WTC11 (cell line): ENCODE data around the gene SCG5. TPM values are rescaled to one million over a fixed set of nuclear protein-coding genes. Genes with fewer than 3 reads are reported as not detected.

Experiments
- ATAC-seq: fragments of 200-7000 bp; cut with Tn5 transposase; 2 replicates; pipeline ENCODE4 v1.10.0; 2021; ENCODE audit warnings: mild to moderate bottlenecking, moderate library complexity
- CTCF ChIA-PET: fragments of 300-600 bp; sonication (Branson Sonifier 250); formaldehyde crosslinking; loops from one replicate; lab custom pipeline; 2021; ENCODE audit warnings: antibody characterized with exemption; lab: Charles Lee
- POLR2A ChIA-PET: fragments of 350-600 bp; sonication (Branson Sonifier 250); formaldehyde crosslinking; loops from one replicate; lab custom pipeline; 2021; ENCODE audit warnings: antibody characterized with exemption; lab: Charles Lee
- DNase-seq: peaks from one replicate; pipeline ENCODE4 v3.0.0; 2021; ENCODE audit warnings: low spot score
- H3K27ac Mint-ChIP-seq: 2 replicates; pipeline ENCODE4 v1.8.0; 2021; ENCODE audit warnings: mixed read lengths
- H3K27me3 Mint-ChIP-seq: 2 replicates; pipeline ENCODE4 v1.8.0; 2021; ENCODE audit warnings: low read depth, mild to moderate bottlenecking, moderate library complexity, mixed read lengths
- H3K36me3 Mint-ChIP-seq: 2 replicates; pipeline ENCODE4 v1.8.0; 2021; ENCODE audit warnings: mixed read lengths
- H3K4me1 Mint-ChIP-seq: 2 replicates; pipeline ENCODE4 v1.8.0; 2022; ENCODE audit warnings: mixed read lengths
- H3K4me3 Mint-ChIP-seq: 2 replicates; pipeline ENCODE4 v1.8.0; 2021; ENCODE audit warnings: mild to moderate bottlenecking, moderate library complexity, mixed read lengths
- H3K9me3 Mint-ChIP-seq: 2 replicates; pipeline ENCODE4 v1.8.0; 2021; ENCODE audit warnings: mixed read lengths
- ARID4B ChIP-seq: sonication (generic); formaldehyde crosslinking; IDR thresholded peaks from 2 replicates; pipeline ENCODE4 v1.8.0; 2023; ENCODE audit warnings: missing genetic modification reagents, mild to moderate bottlenecking, borderline replicate concordance
- CBFB ChIP-seq: sonication (generic); formaldehyde crosslinking; IDR thresholded peaks from 2 replicates; pipeline ENCODE4 v1.8.1; 2022; ENCODE audit warnings: mild to moderate bottlenecking, low read depth, missing genetic modification reagents
- CREM ChIP-seq: sonication (generic); formaldehyde crosslinking; IDR thresholded peaks from 2 replicates; pipeline ENCODE4 v1.8.1; 2022; ENCODE audit warnings: mild to moderate bottlenecking, missing genetic modification reagents, moderate library complexity
- ESRRA ChIP-seq: sonication (generic); formaldehyde crosslinking; IDR thresholded peaks from 2 replicates; pipeline ENCODE4 v1.8.1; 2022; ENCODE audit warnings: mild to moderate bottlenecking, missing genetic modification reagents, borderline replicate concordance
- FOXK1 ChIP-seq: sonication (generic); formaldehyde crosslinking; IDR thresholded peaks from 2 replicates; pipeline ENCODE4 v1.8.0; 2022; ENCODE audit warnings: mild to moderate bottlenecking, moderate library complexity, missing genetic modification reagents
- JUN ChIP-seq: sonication (generic); formaldehyde crosslinking; IDR thresholded peaks from 2 replicates; pipeline ENCODE4 v1.8.0; 2023; ENCODE audit warnings: mild to moderate bottlenecking, missing genetic modification reagents
- KAT7 ChIP-seq: sonication (generic); formaldehyde crosslinking; IDR thresholded peaks from 2 replicates; pipeline ENCODE4 v1.8.1; 2023; ENCODE audit warnings: missing genetic modification reagents, mild to moderate bottlenecking, borderline replicate concordance
- MYBL2 ChIP-seq: sonication (generic); formaldehyde crosslinking; IDR thresholded peaks from 2 replicates; pipeline ENCODE4 v1.8.1; 2023; ENCODE audit warnings: mild to moderate bottlenecking, moderate library complexity, missing genetic modification reagents
- NFE2L1 ChIP-seq: sonication (generic); formaldehyde crosslinking; IDR thresholded peaks from 2 replicates; pipeline ENCODE4 v1.8.1; 2023; ENCODE audit warnings: missing genetic modification reagents
- NR2C2 ChIP-seq: sonication (generic); formaldehyde crosslinking; IDR thresholded peaks from 2 replicates; pipeline ENCODE4 v1.8.0; 2022; ENCODE audit warnings: mild to moderate bottlenecking, missing genetic modification reagents
- PRRX2 ChIP-seq: fragments of 250-450 bp; sonication (Bioruptor Pico); IDR thresholded peaks from 2 replicates; pipeline ENCODE4 v1.8.0; 2021; ENCODE audit warnings: mild to moderate bottlenecking
- RORB ChIP-seq: fragments of 250-450 bp; sonication (Bioruptor Pico); IDR thresholded peaks from 2 replicates; pipeline ENCODE4 v1.9.0; 2021; ENCODE audit warnings: mild to moderate bottlenecking
- SMAD4 ChIP-seq: sonication (generic); formaldehyde crosslinking; IDR thresholded peaks from 2 replicates; pipeline ENCODE4 v1.8.0; 2022; ENCODE audit warnings: mild to moderate bottlenecking, missing genetic modification reagents
- TCF7 ChIP-seq: sonication (generic); formaldehyde crosslinking; IDR thresholded peaks from 2 replicates; pipeline ENCODE4 v1.8.0; 2022; ENCODE audit warnings: mild to moderate bottlenecking, low read depth, missing genetic modification reagents, moderate library complexity
- TEAD1 ChIP-seq: sonication (generic); formaldehyde crosslinking; IDR thresholded peaks from 2 replicates; pipeline ENCODE4 v1.8.0; 2022; ENCODE audit warnings: mild to moderate bottlenecking, missing genetic modification reagents
- TEAD4 ChIP-seq: sonication (generic); formaldehyde crosslinking; IDR thresholded peaks from 2 replicates; pipeline ENCODE4 v1.8.0; 2022; ENCODE audit warnings: mild to moderate bottlenecking, missing genetic modification reagents
- TP53 ChIP-seq: sonication (generic); formaldehyde crosslinking; IDR thresholded peaks from 2 replicates; pipeline ENCODE4 v1.8.1; 2023; ENCODE audit warnings: mild to moderate bottlenecking, missing genetic modification reagents
- USF2 ChIP-seq: sonication (generic); formaldehyde crosslinking; IDR thresholded peaks from 2 replicates; pipeline ENCODE4 v1.8.1; 2023; ENCODE audit warnings: mild to moderate bottlenecking, missing genetic modification reagents, moderate library complexity
- ZNF219 ChIP-seq: sonication (generic); formaldehyde crosslinking; IDR thresholded peaks from 2 replicates; pipeline ENCODE4 v1.8.0; 2023; ENCODE audit warnings: missing genetic modification reagents, mild to moderate bottlenecking, borderline replicate concordance
- ZNF263 ChIP-seq: sonication (generic); formaldehyde crosslinking; IDR thresholded peaks from 2 replicates; pipeline ENCODE4 v1.8.1; 2022; ENCODE audit warnings: low read depth, mild to moderate bottlenecking, moderate library complexity, missing genetic modification reagents
- ZNF396 ChIP-seq: fragments of 250-450 bp; sonication (Bioruptor Pico); IDR thresholded peaks from 2 replicates; pipeline ENCODE4 v1.8.0; 2021; ENCODE audit warnings: mild to moderate bottlenecking, moderate library complexity, borderline replicate concordance
- ZNF423 ChIP-seq: fragments of 250-450 bp; sonication (Bioruptor Pico); IDR thresholded peaks from 2 replicates; pipeline ENCODE4 v2.1.2; 2022; ENCODE audit warnings: mild to moderate bottlenecking, moderate library complexity
- ZNF671 ChIP-seq: fragments of 250-450 bp; sonication (Bioruptor Pico); IDR thresholded peaks from 2 replicates; pipeline ENCODE4 v1.8.0; 2021; ENCODE audit warnings: mild to moderate bottlenecking
- total RNA-seq: library from RNA; stranded (reverse); gene quantifications from 3 replicates; pipeline ENCODE4 v1.2.3, GENCODE V29; 2021
- TF ChIP-seq, protein P1 (sequence below): fragments of 250-450 bp; sonication (Bioruptor Pico); IDR thresholded peaks from 2 replicates; pipeline ENCODE4 v1.8.0; 2021; ENCODE audit warnings: mild to moderate bottlenecking
- TF ChIP-seq, protein P2 (sequence below): sonication (generic); formaldehyde crosslinking; IDR thresholded peaks from 2 replicates; pipeline ENCODE4 v1.8.0; 2023; ENCODE audit warnings: missing genetic modification reagents
- TF ChIP-seq, protein P3 (sequence below): sonication (generic); formaldehyde crosslinking; IDR thresholded peaks from 2 replicates; pipeline ENCODE4 v1.8.0; 2023; ENCODE audit warnings: mild to moderate bottlenecking, missing genetic modification reagents
- TF ChIP-seq, protein P4 (sequence below): sonication (generic); formaldehyde crosslinking; IDR thresholded peaks from 2 replicates; pipeline ENCODE4 v1.8.1; 2022; ENCODE audit warnings: low read depth, mild to moderate bottlenecking, moderate library complexity, missing genetic modification reagents, borderline replicate concordance

SCG5 gene
- total RNA-seq, 1 experiment from 2014 or later: 14.2 TPM

- Mint-ChIP-seq H3K4me3 (no peak overlapping the region), H3K9me3 (no peaks in the 10 kb centered on the region), H3K36me3 (peaks cover 4% of the 10 kb centered on the region; the same call in 1 of the 2 replicates), H3K4me1 (peaks cover 24% of the 10 kb centered on the region), H3K27me3 (no peaks in the 10 kb centered on the region), H3K27ac (no peak overlapping the region)
- ATAC-seq: no peak
- CTCF ChIA-PET: interaction anchor here (1.7 to 2.9 kb wide), 2 partner anchors 280 to 337 kb away, joined by 5 to 11 read pairs; no protein-coding TSS in a partner anchor
- POLR2A ChIA-PET: interaction anchor here (0.5 kb wide), 1 partner anchor 557 kb away, joined by 4 read pairs; no protein-coding TSS in a partner anchor
- no peak for DNase-seq
- TF ChIP-seq ZNF423 (CRISPR knock-in tag) (no peak), ESRRA (CRISPR knock-in tag) (no peak), JUN (CRISPR knock-in tag) (no peak), TCF7 (CRISPR knock-in tag) (no peak), RORB (CRISPR knock-in tag) (no peak), KAT7 (CRISPR knock-in tag) (no peak), ARID4B (no peak), TEAD1 (CRISPR knock-in tag) (no peak), NFE2L1 (CRISPR knock-in tag) (no peak), ZNF263 (CRISPR knock-in tag) (no peak), ZNF219 (CRISPR knock-in tag) (no peak), SMAD4 (CRISPR knock-in tag) (no peak), ZNF396 (CRISPR knock-in tag) (no peak), MYBL2 (no peak), FOXK1 (CRISPR knock-in tag) (no peak), PRRX2 (CRISPR knock-in tag) (no peak)
- TF ChIP-seq, protein P1, sequence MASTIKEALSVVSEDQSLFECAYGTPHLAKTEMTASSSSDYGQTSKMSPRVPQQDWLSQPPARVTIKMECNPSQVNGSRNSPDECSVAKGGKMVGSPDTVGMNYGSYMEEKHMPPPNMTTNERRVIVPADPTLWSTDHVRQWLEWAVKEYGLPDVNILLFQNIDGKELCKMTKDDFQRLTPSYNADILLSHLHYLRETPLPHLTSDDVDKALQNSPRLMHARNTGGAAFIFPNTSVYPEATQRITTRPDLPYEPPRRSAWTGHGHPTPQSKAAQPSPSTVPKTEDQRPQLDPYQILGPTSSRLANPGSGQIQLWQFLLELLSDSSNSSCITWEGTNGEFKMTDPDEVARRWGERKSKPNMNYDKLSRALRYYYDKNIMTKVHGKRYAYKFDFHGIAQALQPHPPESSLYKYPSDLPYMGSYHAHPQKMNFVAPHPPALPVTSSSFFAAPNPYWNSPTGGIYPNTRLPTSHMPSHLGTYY (CRISPR knock-in tag): no peak
- TF ChIP-seq, protein P2, sequence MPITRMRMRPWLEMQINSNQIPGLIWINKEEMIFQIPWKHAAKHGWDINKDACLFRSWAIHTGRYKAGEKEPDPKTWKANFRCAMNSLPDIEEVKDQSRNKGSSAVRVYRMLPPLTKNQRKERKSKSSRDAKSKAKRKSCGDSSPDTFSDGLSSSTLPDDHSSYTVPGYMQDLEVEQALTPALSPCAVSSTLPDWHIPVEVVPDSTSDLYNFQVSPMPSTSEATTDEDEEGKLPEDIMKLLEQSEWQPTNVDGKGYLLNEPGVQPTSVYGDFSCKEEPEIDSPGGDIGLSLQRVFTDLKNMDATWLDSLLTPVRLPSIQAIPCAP (CRISPR knock-in tag): no peak
These were observed 14.6 kb downstream of the SCG5 start for GRCh38 chr15:32656091-32656490.

- ChIA-PET CTCF (interaction anchor here (2.9 kb wide), 1 partner anchor 337 kb away, joined by 11 read pairs; no protein-coding TSS in a partner anchor), POLR2A (interaction anchor here (0.5 kb wide), 1 partner anchor 557 kb away, joined by 4 read pairs; no protein-coding TSS in a partner anchor)
- DNase-seq: no peak
- no peaks in the 10 kb centered on the region for H3K27me3 Mint-ChIP-seq
- peaks cover 22% of the 10 kb centered on the region for H3K4me1 Mint-ChIP-seq
- H3K4me3 Mint-ChIP-seq: no peak overlapping the region
- H3K9me3 Mint-ChIP-seq: no peaks in the 10 kb centered on the region
- peaks cover 4% of the 10 kb centered on the region; the same call in 1 of the 2 replicates for H3K36me3 Mint-ChIP-seq
- H3K27ac Mint-ChIP-seq: no peak overlapping the region
- ATAC-seq: no peak
- TF ChIP-seq TEAD4 (CRISPR knock-in tag) (no peak), ZNF671 (CRISPR knock-in tag) (no peak), TP53 (no peak), USF2 (CRISPR knock-in tag) (no peak), CREM (CRISPR knock-in tag) (no peak), NR2C2 (CRISPR knock-in tag) (no peak), RORB (CRISPR knock-in tag) (no peak), CBFB (CRISPR knock-in tag) (no peak)
- TF ChIP-seq, protein P3, sequence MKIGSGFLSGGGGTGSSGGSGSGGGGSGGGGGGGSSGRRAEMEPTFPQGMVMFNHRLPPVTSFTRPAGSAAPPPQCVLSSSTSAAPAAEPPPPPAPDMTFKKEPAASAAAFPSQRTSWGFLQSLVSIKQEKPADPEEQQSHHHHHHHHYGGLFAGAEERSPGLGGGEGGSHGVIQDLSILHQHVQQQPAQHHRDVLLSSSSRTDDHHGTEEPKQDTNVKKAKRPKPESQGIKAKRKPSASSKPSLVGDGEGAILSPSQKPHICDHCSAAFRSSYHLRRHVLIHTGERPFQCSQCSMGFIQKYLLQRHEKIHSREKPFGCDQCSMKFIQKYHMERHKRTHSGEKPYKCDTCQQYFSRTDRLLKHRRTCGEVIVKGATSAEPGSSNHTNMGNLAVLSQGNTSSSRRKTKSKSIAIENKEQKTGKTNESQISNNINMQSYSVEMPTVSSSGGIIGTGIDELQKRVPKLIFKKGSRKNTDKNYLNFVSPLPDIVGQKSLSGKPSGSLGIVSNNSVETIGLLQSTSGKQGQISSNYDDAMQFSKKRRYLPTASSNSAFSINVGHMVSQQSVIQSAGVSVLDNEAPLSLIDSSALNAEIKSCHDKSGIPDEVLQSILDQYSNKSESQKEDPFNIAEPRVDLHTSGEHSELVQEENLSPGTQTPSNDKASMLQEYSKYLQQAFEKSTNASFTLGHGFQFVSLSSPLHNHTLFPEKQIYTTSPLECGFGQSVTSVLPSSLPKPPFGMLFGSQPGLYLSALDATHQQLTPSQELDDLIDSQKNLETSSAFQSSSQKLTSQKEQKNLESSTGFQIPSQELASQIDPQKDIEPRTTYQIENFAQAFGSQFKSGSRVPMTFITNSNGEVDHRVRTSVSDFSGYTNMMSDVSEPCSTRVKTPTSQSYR (CRISPR knock-in tag): no peak
- TF ChIP-seq, protein P4, sequence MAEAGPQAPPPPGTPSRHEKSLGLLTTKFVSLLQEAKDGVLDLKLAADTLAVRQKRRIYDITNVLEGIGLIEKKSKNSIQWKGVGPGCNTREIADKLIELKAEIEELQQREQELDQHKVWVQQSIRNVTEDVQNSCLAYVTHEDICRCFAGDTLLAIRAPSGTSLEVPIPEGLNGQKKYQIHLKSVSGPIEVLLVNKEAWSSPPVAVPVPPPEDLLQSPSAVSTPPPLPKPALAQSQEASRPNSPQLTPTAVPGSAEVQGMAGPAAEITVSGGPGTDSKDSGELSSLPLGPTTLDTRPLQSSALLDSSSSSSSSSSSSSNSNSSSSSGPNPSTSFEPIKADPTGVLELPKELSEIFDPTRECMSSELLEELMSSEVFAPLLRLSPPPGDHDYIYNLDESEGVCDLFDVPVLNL (CRISPR knock-in tag): no peak
These were observed 15.0 kb downstream of the SCG5 start for GRCh38 chr15:32656496-32656895.
